IMR-90 (cell line): ENCODE results near the gene RPS6KA2. TPM values are rescaled to one million over a fixed set of nuclear protein-coding genes. Genes with fewer than 3 reads are reported as not detected.

Experiments used
- ATAC-seq: fragments of 200-7000 bp; cut with Tn5 transposase; 2 replicates; pipeline ENCODE4 v1.9.1; 2020; ENCODE audit warnings: low read depth, mild to moderate bottlenecking, moderate library complexity
- BruUV-seq: library from RNA; stranded (reverse); fragments of 400-500 nt; replicated peaks from 2 replicates; lab custom pipeline; 2021; lab: Mats Ljungman, UMichigan
- CTCF ChIA-PET: fragments of 300-600 bp; formaldehyde crosslinking; extraction: SDS; loops from one replicate; lab custom pipeline; 2021; ENCODE audit warnings: antibody characterized with exemption; lab: Yijun Ruan, JAX
- POLR2A ChIA-PET: fragments of 300-600 bp; sonication (Branson Sonifier 250); formaldehyde crosslinking; loops from one replicate; lab custom pipeline; 2022; ENCODE audit warnings: antibody characterized with exemption; ENCODE audit not compliant: unreplicated experiment; lab: Charles Lee
- DNase-seq: peaks from one replicate; pipeline ENCODE4 v3.0.0; 2013
- H2AFZ ChIP-seq: replicated peaks from 2 replicates; pipeline ENCODE3; 2013; ENCODE audit warnings: low read length, mild to moderate bottlenecking; ENCODE audit not compliant: poor library complexity
- H2AK5ac ChIP-seq: 2 replicates; pipeline ENCODE4 v1.6.1; 2013; ENCODE audit warnings: low read depth, low read length, inconsistent platforms
- H2AK9ac ChIP-seq: replicated peaks from 2 replicates; pipeline ENCODE3; 2013; ENCODE audit warnings: mild to moderate bottlenecking, low read depth, low read length, moderate library complexity; ENCODE audit not compliant: poor library complexity
- H2BK120ac ChIP-seq: 2 replicates; pipeline ENCODE4 v1.6.1; 2013; ENCODE audit warnings: low read depth, low read length, inconsistent platforms
- H2BK15ac ChIP-seq: 3 replicates; pipeline ENCODE4 v1.6.1; 2013; ENCODE audit warnings: low read depth, low read length, inconsistent platforms
- H2BK20ac ChIP-seq: 2 replicates; pipeline ENCODE4 v1.6.1; 2013; ENCODE audit warnings: low read depth, mild to moderate bottlenecking, inconsistent platforms, low read length, moderate library complexity
- H2BK5ac ChIP-seq: 2 replicates; pipeline ENCODE4 v1.6.1; 2013; ENCODE audit warnings: mild to moderate bottlenecking, low read depth, low read length, inconsistent platforms; ENCODE audit not compliant: poor library complexity, severe bottlenecking
- H3K14ac ChIP-seq: replicated peaks from 2 replicates; pipeline ENCODE4 v1.6.1; 2013; ENCODE audit warnings: low read depth, low read length, inconsistent platforms
- H3K18ac ChIP-seq: 2 replicates; pipeline ENCODE4 v1.6.1; 2013; ENCODE audit warnings: low read depth, low read length, control low read depth
- H3K23ac ChIP-seq: 2 replicates; pipeline ENCODE4 v1.6.1; 2013; ENCODE audit warnings: low read depth, low read length, inconsistent platforms
- H3K27ac ChIP-seq: 2 replicates; pipeline ENCODE4 v1.5.1; 2013; ENCODE audit warnings: mild to moderate bottlenecking, control low read depth, low read length; ENCODE audit not compliant: insufficient read depth
- H3K27me3 ChIP-seq: 2 replicates; pipeline ENCODE4 v1.6.1; 2013; ENCODE audit warnings: low read length; ENCODE audit not compliant: control insufficient read depth, insufficient read depth
- H3K36me3 ChIP-seq: 2 replicates; pipeline ENCODE4 v1.6.1; 2013; ENCODE audit warnings: low read length, mixed read lengths; ENCODE audit not compliant: control insufficient read depth, insufficient read depth
- H3K4ac ChIP-seq: 2 replicates; pipeline ENCODE4 v1.6.1; 2013; ENCODE audit warnings: low read depth, low read length, inconsistent platforms
- H3K4me1 ChIP-seq: 2 replicates; pipeline ENCODE4 v1.6.1; 2013; ENCODE audit warnings: low read length, mixed read lengths; ENCODE audit not compliant: control insufficient read depth, insufficient read depth
- H3K4me2 ChIP-seq: 2 replicates; pipeline ENCODE4 v1.6.1; 2013; ENCODE audit warnings: low read depth, mild to moderate bottlenecking, control low read depth, low read length, moderate library complexity
- H3K4me3 ChIP-seq: 2 replicates; pipeline ENCODE4 v1.5.1; 2013; ENCODE audit warnings: low read depth, mild to moderate bottlenecking, control low read depth, low read length, moderate library complexity; ENCODE audit not compliant: insufficient read depth
- H3K56ac ChIP-seq: 2 replicates; pipeline ENCODE4 v1.6.1; 2013; ENCODE audit warnings: low read length, inconsistent platforms; ENCODE audit not compliant: insufficient read depth; ENCODE audit errors: extremely low read depth
- H3K79me1 ChIP-seq, 2 experiments: 2 replicates each; pipeline ENCODE4 v1.6.1; 2013; ENCODE audit warnings: low read length in 2 of 2, inconsistent platforms in 1 of 2, low read depth in 1 of 2
- H3K9ac ChIP-seq: 2 replicates; pipeline ENCODE4 v1.6.1; 2013; ENCODE audit warnings: low read depth, low read length, control low read depth
- H3K9me1 ChIP-seq: 2 replicates; pipeline ENCODE4 v1.6.1; 2013; ENCODE audit warnings: low read length, inconsistent platforms; ENCODE audit not compliant: insufficient read depth
- H3K9me3 ChIP-seq: 2 replicates; pipeline ENCODE4 v1.6.1; 2013; ENCODE audit warnings: low read length; ENCODE audit not compliant: control insufficient read depth, insufficient read depth
- H4K20me1 ChIP-seq: 2 replicates; pipeline ENCODE4 v1.6.1; 2013; ENCODE audit warnings: low read length, inconsistent platforms; ENCODE audit not compliant: insufficient read depth
- H4K5ac ChIP-seq: 2 replicates; pipeline ENCODE4 v1.6.1; 2013; ENCODE audit warnings: mild to moderate bottlenecking, low read depth, low read length, control low read depth
- H4K8ac ChIP-seq, 2 experiments: 2 replicates each; pipeline ENCODE4 v1.6.1; 2013; ENCODE audit warnings: low read depth in 2 of 2, low read length in 2 of 2, control low read depth in 1 of 2, inconsistent platforms in 1 of 2
- H4K91ac ChIP-seq: 2 replicates; pipeline ENCODE4 v1.6.1; 2013; ENCODE audit warnings: low read depth, low read length, inconsistent platforms; ENCODE audit not compliant: insufficient read depth
- BHLHE40 ChIP-seq: fragments of 150-350 bp; IDR thresholded peaks from 2 replicates; pipeline ENCODE4 v1.6.1; 2016; ENCODE audit warnings: mild to moderate bottlenecking, low read depth, low read length
- CEBPB ChIP-seq: IDR thresholded peaks from 2 replicates; pipeline ENCODE4 v1.6.1; 2012; ENCODE audit warnings: low read depth, low read length, improper control_type of control experiment
- CHD1 ChIP-seq: IDR thresholded peaks from 2 replicates; pipeline ENCODE4 v1.6.1; 2012; ENCODE audit warnings: low read depth, low read length, improper control_type of control experiment
- ELK1 ChIP-seq: fragments of 150-350 bp; IDR thresholded peaks from 2 replicates; pipeline ENCODE4 v1.6.1; 2016; ENCODE audit warnings: low read depth, mild to moderate bottlenecking, low read length, moderate library complexity, borderline replicate concordance
- FOS ChIP-seq: fragments of 150-350 bp; IDR thresholded peaks from 2 replicates; pipeline ENCODE4 v1.6.1; 2016; ENCODE audit warnings: low read depth, low read length
- MAFK ChIP-seq: IDR thresholded peaks from 2 replicates; pipeline ENCODE4 v1.6.1; 2012; ENCODE audit warnings: low read depth, low read length, improper control_type of control experiment
- MAZ ChIP-seq: IDR thresholded peaks from 2 replicates; pipeline ENCODE4 v1.6.1; 2012; ENCODE audit warnings: low read depth, mild to moderate bottlenecking, low read length, improper control_type of control experiment, moderate library complexity, borderline replicate concordance
- MXI1 ChIP-seq: IDR thresholded peaks from 2 replicates; pipeline ENCODE4 v1.6.1; 2012; ENCODE audit warnings: low read depth, mild to moderate bottlenecking, low read length, moderate library complexity, borderline replicate concordance
- NFE2L2 ChIP-seq: fragments of 150-350 bp; IDR thresholded peaks from 2 replicates; pipeline ENCODE4 v1.6.1; 2016; ENCODE audit warnings: low read depth, mild to moderate bottlenecking, low read length
- POLR2A ChIP-seq: IDR thresholded peaks from 2 replicates; pipeline ENCODE4 v1.6.1; 2012; ENCODE audit warnings: mild to moderate bottlenecking, low read depth, low read length
- RAD21 ChIP-seq: IDR thresholded peaks from 2 replicates; pipeline ENCODE4 v1.6.1; 2012; ENCODE audit warnings: low read length, improper control_type of control experiment
- RFX5 ChIP-seq: IDR thresholded peaks from 2 replicates; pipeline ENCODE4 v1.8.0; 2012; ENCODE audit warnings: low read depth, mild to moderate bottlenecking, low read length, moderate library complexity
- SMC3 ChIP-seq: fragments of 150-350 bp; IDR thresholded peaks from 2 replicates; pipeline ENCODE4 v1.6.1; 2016; ENCODE audit warnings: low read depth, mild to moderate bottlenecking, antibody characterized with exemption, low read length, moderate library complexity
- USF2 ChIP-seq: fragments of 150-350 bp; IDR thresholded peaks from 2 replicates; pipeline ENCODE4 v1.6.1; 2017; ENCODE audit warnings: mild to moderate bottlenecking, antibody characterized with exemption, low read length, low read depth
- WGBS, 2 experiments: methylation state at CpG; one replicate each; pipeline versions ENCODE4 v1.1.5 to v1.1.7; 2013; ENCODE audit warnings: missing lambda C conversion rate in 2 of 2; ENCODE audit not compliant: insufficient read length in 1 of 2; ENCODE audit errors: extremely low coverage in 2 of 2; 5-methylcytosine and 5-hydroxymethylcytosine counted together
- dilution Hi-C: fragments of 300-500 bp; cut with HindIII; formaldehyde crosslinking; loops from one replicate; pipeline ENCODE4 v1.14.3; 2018; ENCODE audit warnings: low sequenced_read_pairs; ENCODE audit not compliant: unreplicated experiment
- in situ Hi-C: fragments of 300-500 bp; cut with MboI; formaldehyde crosslinking; loops from 3 replicates; pipeline ENCODE4 v1.14.3; 2019; ENCODE audit warnings: low sequenced_read_pairs, inconsistent platforms, mixed read lengths
- intact Hi-C: fragments of 100-400 bp; cut with micrococcal nuclease; formaldehyde crosslinking; loops from 2 replicates; pipeline ENCODE4 v1.10.0; 2022
- polyA plus RNA-seq, 3 experiments: library from polyadenylated mRNA; depleted of rRNA; stranded (reverse); fragments of >200 nt; gene quantifications; 2 replicates each; pipeline ENCODE4 v1.2.3, GENCODE V29; 2012; ENCODE audit warnings: low replicate concordance in 1 of 3
- total RNA-seq: library from RNA; depleted of rRNA; stranded (reverse); fragments of >200 nt; gene quantifications from 2 replicates; pipeline ENCODE4 v1.2.3, GENCODE V29; 2012

RPS6KA2 gene
- total and polyA plus RNA-seq, 2 of the 4 experiments (the other 2 are of a cell fraction) = 26.9 to 31.3 TPM

GRCh38 chr6:166654573-166654972 lies 27.5 kb upstream of the RPS6KA2 start:
- Histone ChIP-seq H3K27ac (no peak overlapping the region), H3K9me3 (no peaks in the 10 kb centered on the region), H2AK9ac (no peak overlapping the region), H4K20me1 (no peaks in the 10 kb centered on the region), H4K8ac (no peak overlapping the region), H4K91ac (no peak overlapping the region), H2AK5ac (no peak overlapping the region), H3K14ac (no peak overlapping the region), H3K36me3 (no peaks in the 10 kb centered on the region), H3K4me1 (peaks cover 3% of the 10 kb centered on the region; the same call in 1 of the 2 replicates), H2BK5ac (no peak overlapping the region), H3K18ac (no peak overlapping the region), H3K9me1 (no peaks in the 10 kb centered on the region), H3K27me3 (peaks cover 33% of the 10 kb centered on the region), H2BK20ac (no peak overlapping the region), H2BK120ac (no peak overlapping the region), H4K5ac (no peak overlapping the region), H2AFZ (no peak overlapping the region), H2BK15ac (no peak overlapping the region), H3K4me3 (no peak overlapping the region), H3K9ac (no peak overlapping the region), H3K79me1 (no peaks in the 10 kb centered on the region), H3K4ac (no peak overlapping the region), H3K56ac (no peak overlapping the region), H3K4me2 (no peak overlapping the region), H3K23ac (no peak overlapping the region)
- no peak for DNase-seq
- ChIA-PET CTCF (no interaction called here), POLR2A (no interaction called here)
- TF ChIP-seq ELK1 (no peak), CHD1 (no peak), USF2 (no peak), CEBPB (no peak), NFE2L2 (no peak), FOS (no peak), SMC3 (no peak), POLR2A (no peak), RAD21 (no peak), MAZ (no peak), MAFK (no peak), BHLHE40 (no peak), RFX5 (no peak), MXI1 (no peak)
- no peak for ATAC-seq
- intact Hi-C loops (no loop called here), in situ Hi-C loops (no loop called here), dilution Hi-C loops (no loop called here)
- no CpG with 5 or more reads among the region's 7 CpGs for WGBS, 2 experiments
- no TSS peak for BruUV-seq
